GM23338 (cell line): ENCODE results near the gene UGT1A7. TPM values are rescaled to one million over a fixed set of nuclear protein-coding genes. Genes with fewer than 3 reads are reported as not detected.

Source experiments
- ATAC-seq: fragments of 200-7000 bp; cut with Tn5 transposase; 3 replicates; pipeline ENCODE4 v1.9.1; 2020
- DNase-seq: peaks from one replicate; pipeline ENCODE4 v3.0.0-alpha.2; 2015; ENCODE audit warnings: low spot score
- H2AFZ ChIP-seq: fragments of 200-600 bp; sonication (generic); 2 replicates; pipeline ENCODE4 v1.8.0; 2016; ENCODE audit warnings: antibody characterized with exemption, mild to moderate bottlenecking, moderate library complexity
- H3F3A ChIP-seq: fragments of 200-600 bp; sonication (generic); replicated peaks from 2 replicates; pipeline ENCODE4 v1.8.0; 2017; ENCODE audit warnings: antibody characterized with exemption, mixed run types, low read depth
- H3K27ac ChIP-seq: fragments of 200-600 bp; sonication (generic); 2 replicates; pipeline ENCODE4 v1.6.1; 2016; ENCODE audit warnings: low read depth
- H3K27me3 ChIP-seq: fragments of 200-600 bp; sonication (generic); 2 replicates; pipeline ENCODE4 v1.8.0; 2016; ENCODE audit warnings: mild to moderate bottlenecking, mixed run types, moderate library complexity; ENCODE audit not compliant: insufficient read depth
- H3K36me3 ChIP-seq: fragments of 200-600 bp; sonication (generic); 2 replicates; pipeline ENCODE4 v1.8.0; 2016; ENCODE audit warnings: mild to moderate bottlenecking; ENCODE audit not compliant: insufficient read depth
- H3K4me1 ChIP-seq: fragments of 200-600 bp; sonication (generic); 2 replicates; pipeline ENCODE4 v1.8.0; 2016; ENCODE audit warnings: mild to moderate bottlenecking, moderate library complexity; ENCODE audit not compliant: insufficient read depth
- H3K4me2 ChIP-seq: fragments of 200-600 bp; sonication (generic); 2 replicates; pipeline ENCODE4 v1.7.1; 2017; ENCODE audit warnings: mixed run types
- H3K4me3 ChIP-seq: fragments of 200-600 bp; sonication (generic); 2 replicates; pipeline ENCODE4 v1.6.1; 2016; ENCODE audit warnings: mixed run types
- H3K79me2 ChIP-seq: fragments of 200-600 bp; sonication (generic); replicated peaks from 2 replicates; pipeline ENCODE4 v1.8.0; 2017; ENCODE audit warnings: mild to moderate bottlenecking; ENCODE audit not compliant: insufficient read depth
- H3K9me2 ChIP-seq: fragments of 200-600 bp; sonication (generic); 2 replicates; pipeline ENCODE4 v1.8.0; 2017; ENCODE audit not compliant: insufficient read depth
- H4K20me1 ChIP-seq: fragments of 200-600 bp; sonication (generic); replicated peaks from 2 replicates; pipeline ENCODE4 v1.8.0; 2017; ENCODE audit warnings: mild to moderate bottlenecking; ENCODE audit not compliant: insufficient read depth
- H3K27ac Mint-ChIP-seq: 2 replicates; pipeline ENCODE4 v1.8.0; 2020; ENCODE audit warnings: inconsistent platforms, mild to moderate bottlenecking, moderate library complexity, mixed read lengths
- H3K27me3 Mint-ChIP-seq: 3 replicates; pipeline ENCODE4 v1.8.0; 2022; ENCODE audit warnings: low read depth, mild to moderate bottlenecking, moderate library complexity, mixed read lengths, inconsistent platforms; ENCODE audit not compliant: insufficient read depth, poor library complexity
- H3K36me3 Mint-ChIP-seq: 3 replicates; pipeline ENCODE4 v1.8.0; 2021; ENCODE audit warnings: low read depth, mild to moderate bottlenecking, inconsistent platforms, moderate library complexity, mixed read lengths
- H3K4me1 Mint-ChIP-seq: 3 replicates; pipeline ENCODE4 v1.8.0; 2020; ENCODE audit warnings: mild to moderate bottlenecking, inconsistent platforms, mixed read lengths
- H3K4me3 Mint-ChIP-seq: 3 replicates; pipeline ENCODE4 v1.8.0; 2021; ENCODE audit warnings: moderate library complexity, mild to moderate bottlenecking, inconsistent platforms, mixed read lengths
- H3K9me3 Mint-ChIP-seq: 3 replicates; pipeline ENCODE4 v1.8.0; 2020; ENCODE audit warnings: moderate library complexity, mild to moderate bottlenecking, inconsistent platforms, mixed read lengths
- EZH2 ChIP-seq: fragments of 200-600 bp; sonication (generic); IDR thresholded peaks from one replicate; pipeline ENCODE4 v1.8.0; 2017; ENCODE audit warnings: antibody characterized with exemption, mild to moderate bottlenecking, low read depth; ENCODE audit not compliant: unreplicated experiment
- EZH2phosphoT487 ChIP-seq: fragments of 200-600 bp; sonication (generic); IDR thresholded peaks from one replicate; pipeline ENCODE4 v1.8.1; 2018; ENCODE audit warnings: antibody characterized with exemption; ENCODE audit not compliant: unreplicated experiment
- JUNB ChIP-seq: IDR thresholded peaks from one replicate; pipeline ENCODE4 v1.6.1; 2016; ENCODE audit warnings: antibody characterized with exemption; ENCODE audit not compliant: unreplicated experiment
- NANOG ChIP-seq: IDR thresholded peaks from 2 replicates; pipeline ENCODE4 v1.6.1; 2016; ENCODE audit warnings: antibody characterized with exemption, borderline replicate concordance
- POLR2AphosphoS5 ChIP-seq: IDR thresholded peaks from 2 replicates; pipeline ENCODE4 v1.6.1; 2016; ENCODE audit warnings: antibody characterized with exemption, low read depth
- STAT1 ChIP-seq: IDR thresholded peaks from one replicate; pipeline ENCODE4 v1.6.1; 2016; ENCODE audit warnings: antibody characterized with exemption; ENCODE audit not compliant: unreplicated experiment
- ZNF331 ChIP-seq: fragments of 250-450 bp; sonication (Bioruptor Pico); IDR thresholded peaks from 2 replicates; pipeline ENCODE4 v1.5.0; 2020; ENCODE audit warnings: low read depth, mild to moderate bottlenecking, moderate library complexity
- polyA plus RNA-seq: library from polyadenylated mRNA; unstranded; fragments of >200 nt; fragmentation: Nextera tagmentation; extraction: Ambion mirVana; gene quantifications from 2 replicates; pipeline ENCODE4 v1.2.1, GENCODE V29; 2016
- total RNA-seq: library from RNA; depleted of rRNA; stranded (reverse); fragments of >200 nt; shearing (Covaris generic); gene quantifications from 2 replicates; pipeline ENCODE4 v1.2.3, GENCODE V29; 2014
- TF ChIP-seq, protein P1 (sequence below), 2 experiments: fragments of 200-600 bp in 1 of 2; sonication (generic) in 1 of 2; conservative IDR thresholded peaks; 2 replicates each; pipeline versions ENCODE4 v1.5.1 to v1.6.1; 2016 to 2017; ENCODE audit warnings: antibody characterized with exemption in 2 of 2, low read depth in 2 of 2, mild to moderate bottlenecking in 2 of 2, moderate library complexity in 1 of 2
- TF ChIP-seq, protein P2 (sequence below): fragments of 250-450 bp; sonication (Bioruptor Pico); IDR thresholded peaks from 2 replicates; pipeline ENCODE4 v1.5.0; 2020; ENCODE audit warnings: mild to moderate bottlenecking, moderate library complexity

UGT1A7 gene
- total and polyA plus RNA-seq, 2 experiments from 2014 or later: not detected

DNA sequence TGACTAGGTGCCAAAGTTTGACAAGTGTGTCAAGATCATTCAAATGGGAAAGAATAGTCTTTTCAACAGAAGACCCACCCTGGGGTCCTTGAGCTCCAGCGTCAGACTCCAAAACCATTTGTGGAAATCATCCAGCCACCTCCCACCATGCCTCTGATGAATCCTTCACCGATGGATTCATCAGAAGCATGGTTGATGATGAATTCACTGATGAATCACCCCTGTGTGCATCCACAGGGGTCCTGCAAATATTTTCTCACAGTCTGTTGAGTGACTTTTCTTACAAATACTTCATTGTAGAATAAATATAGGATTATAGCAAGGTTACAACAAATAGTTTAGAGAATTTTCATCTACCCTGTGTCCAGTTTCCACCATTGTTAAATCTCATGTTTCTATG is 5.7 kb upstream of the UGT1A7 start (continued):
- TF ChIP-seq EZH2 (no peak), POLR2AphosphoS5 (no peak), EZH2phosphoT487 (no peak), ZNF331 (CRISPR knock-in tag) (no peak), STAT1 (no peak)

DNA sequence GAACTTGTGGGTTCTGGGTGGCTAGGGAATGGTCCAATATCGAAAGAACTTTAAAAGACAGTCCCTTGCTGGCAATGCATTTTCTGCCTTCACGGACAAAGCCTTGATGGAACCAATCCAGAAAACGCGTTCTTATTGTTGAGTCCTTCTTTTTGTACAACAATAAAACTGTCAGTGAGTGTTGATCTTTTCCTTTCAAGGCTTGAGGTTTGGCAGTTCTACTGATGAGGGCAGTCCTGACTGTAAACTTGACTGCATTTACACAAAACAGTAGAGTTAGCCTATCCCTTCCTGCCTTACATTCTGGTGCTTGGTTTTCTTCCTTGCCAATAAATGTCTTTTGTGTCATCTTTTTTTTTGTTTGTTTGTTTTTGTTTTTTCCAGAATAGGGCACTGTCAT is 2.5 kb upstream of the UGT1A7 start:
- DNase-seq (no peak), ATAC-seq (no peak)
- no peak overlapping the region for H3K4me3 Mint-ChIP-seq
- no peaks in the 10 kb centered on the region for H3K79me2 ChIP-seq
- H3K27me3 Mint-ChIP-seq: peaks cover 4% of the 10 kb centered on the region
- no peak overlapping the region for H3K27ac ChIP-seq
- H3K4me2 ChIP-seq: no peak overlapping the region
- H3K27me3 ChIP-seq: no peaks in the 10 kb centered on the region
- no peak for TF ChIP-seq NANOG
- H3K27ac Mint-ChIP-seq: no peak overlapping the region
- no peaks in the 10 kb centered on the region; the same call in 1 of the 2 replicates for H3K4me1 ChIP-seq
- no peak overlapping the region for H2AFZ ChIP-seq
- no peaks in the 10 kb centered on the region; the same call in 2 of the 3 replicates for H3K9me3 Mint-ChIP-seq
- H3K36me3 Mint-ChIP-seq: no peaks in the 10 kb centered on the region
- no peaks in the 10 kb centered on the region for H3F3A ChIP-seq
- H3K9me2 ChIP-seq: no peaks in the 10 kb centered on the region
- H3K36me3 ChIP-seq: no peaks in the 10 kb centered on the region
- peaks cover 6% of the 10 kb centered on the region; the same call in 2 of the 3 replicates for H3K4me1 Mint-ChIP-seq
- no peaks in the 10 kb centered on the region for H4K20me1 ChIP-seq
- no peak overlapping the region for H3K4me3 ChIP-seq

DNA sequence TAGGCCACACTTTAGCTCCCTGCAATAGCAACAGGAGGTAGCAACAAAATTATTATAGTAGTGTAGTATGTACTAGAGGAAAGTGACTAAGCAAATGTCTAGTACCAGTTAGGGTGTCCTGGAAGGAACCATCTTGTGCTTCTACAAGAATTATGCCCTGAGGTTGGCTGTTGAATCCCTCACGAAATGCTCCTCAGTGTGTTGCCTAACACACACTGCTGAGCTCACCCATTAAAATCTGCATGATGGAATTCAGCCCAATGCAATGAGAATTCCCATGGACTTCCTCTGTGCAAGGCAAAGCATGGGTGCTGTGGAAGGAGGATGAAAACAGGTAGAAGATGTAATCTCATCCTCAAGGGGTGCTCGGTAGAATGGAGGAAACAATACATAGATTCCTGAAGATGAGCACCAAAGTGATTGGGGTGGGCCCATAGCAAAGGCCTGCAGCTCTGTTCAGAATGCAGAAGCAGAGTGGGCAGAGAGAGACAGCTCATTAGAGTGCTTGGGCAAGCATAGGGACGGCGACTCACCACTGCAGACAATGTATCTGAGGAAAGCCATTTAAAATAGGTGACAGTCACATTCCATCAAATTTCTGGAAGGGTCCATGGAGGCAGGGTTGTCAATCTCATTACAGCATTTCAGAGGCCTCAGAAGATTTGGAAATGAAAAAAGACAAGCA is 1.2 kb upstream of the UGT1A7 start:
- no peaks in the 10 kb centered on the region for H3K4me1 ChIP-seq
- no peak overlapping the region for H3K27ac ChIP-seq
- H3K36me3 ChIP-seq: no peaks in the 10 kb centered on the region
- Mint-ChIP-seq H3K27me3 (peaks cover 4% of the 10 kb centered on the region), H3K27ac (no peak overlapping the region), H3K9me3 (no peaks in the 10 kb centered on the region; the same call in 2 of the 3 replicates), H3K4me1 (no peaks in the 10 kb centered on the region), H3K4me3 (no peak overlapping the region), H3K36me3 (no peaks in the 10 kb centered on the region)
- DNase-seq (no peak), ATAC-seq (no peak)
- no peaks in the 10 kb centered on the region for H3K9me2 ChIP-seq
- H3K79me2 ChIP-seq: no peaks in the 10 kb centered on the region
- no peak overlapping the region for H2AFZ ChIP-seq
- no peaks in the 10 kb centered on the region for H4K20me1 ChIP-seq
- H3F3A ChIP-seq: no peaks in the 10 kb centered on the region
- H3K4me2 ChIP-seq: no peak overlapping the region
- no peaks in the 10 kb centered on the region for H3K27me3 ChIP-seq
- no peak overlapping the region for H3K4me3 ChIP-seq
- TF ChIP-seq, protein P1, sequence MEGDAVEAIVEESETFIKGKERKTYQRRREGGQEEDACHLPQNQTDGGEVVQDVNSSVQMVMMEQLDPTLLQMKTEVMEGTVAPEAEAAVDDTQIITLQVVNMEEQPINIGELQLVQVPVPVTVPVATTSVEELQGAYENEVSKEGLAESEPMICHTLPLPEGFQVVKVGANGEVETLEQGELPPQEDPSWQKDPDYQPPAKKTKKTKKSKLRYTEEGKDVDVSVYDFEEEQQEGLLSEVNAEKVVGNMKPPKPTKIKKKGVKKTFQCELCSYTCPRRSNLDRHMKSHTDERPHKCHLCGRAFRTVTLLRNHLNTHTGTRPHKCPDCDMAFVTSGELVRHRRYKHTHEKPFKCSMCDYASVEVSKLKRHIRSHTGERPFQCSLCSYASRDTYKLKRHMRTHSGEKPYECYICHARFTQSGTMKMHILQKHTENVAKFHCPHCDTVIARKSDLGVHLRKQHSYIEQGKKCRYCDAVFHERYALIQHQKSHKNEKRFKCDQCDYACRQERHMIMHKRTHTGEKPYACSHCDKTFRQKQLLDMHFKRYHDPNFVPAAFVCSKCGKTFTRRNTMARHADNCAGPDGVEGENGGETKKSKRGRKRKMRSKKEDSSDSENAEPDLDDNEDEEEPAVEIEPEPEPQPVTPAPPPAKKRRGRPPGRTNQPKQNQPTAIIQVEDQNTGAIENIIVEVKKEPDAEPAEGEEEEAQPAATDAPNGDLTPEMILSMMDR (conservative IDR thresholded peaks at IDR 0.05; ENCODE audit: low read depth in 2 of 2): no peak
- TF ChIP-seq JUNB (no peak), POLR2AphosphoS5 (no peak), NANOG (no peak), EZH2 (no peak)
- TF ChIP-seq, protein P2, sequence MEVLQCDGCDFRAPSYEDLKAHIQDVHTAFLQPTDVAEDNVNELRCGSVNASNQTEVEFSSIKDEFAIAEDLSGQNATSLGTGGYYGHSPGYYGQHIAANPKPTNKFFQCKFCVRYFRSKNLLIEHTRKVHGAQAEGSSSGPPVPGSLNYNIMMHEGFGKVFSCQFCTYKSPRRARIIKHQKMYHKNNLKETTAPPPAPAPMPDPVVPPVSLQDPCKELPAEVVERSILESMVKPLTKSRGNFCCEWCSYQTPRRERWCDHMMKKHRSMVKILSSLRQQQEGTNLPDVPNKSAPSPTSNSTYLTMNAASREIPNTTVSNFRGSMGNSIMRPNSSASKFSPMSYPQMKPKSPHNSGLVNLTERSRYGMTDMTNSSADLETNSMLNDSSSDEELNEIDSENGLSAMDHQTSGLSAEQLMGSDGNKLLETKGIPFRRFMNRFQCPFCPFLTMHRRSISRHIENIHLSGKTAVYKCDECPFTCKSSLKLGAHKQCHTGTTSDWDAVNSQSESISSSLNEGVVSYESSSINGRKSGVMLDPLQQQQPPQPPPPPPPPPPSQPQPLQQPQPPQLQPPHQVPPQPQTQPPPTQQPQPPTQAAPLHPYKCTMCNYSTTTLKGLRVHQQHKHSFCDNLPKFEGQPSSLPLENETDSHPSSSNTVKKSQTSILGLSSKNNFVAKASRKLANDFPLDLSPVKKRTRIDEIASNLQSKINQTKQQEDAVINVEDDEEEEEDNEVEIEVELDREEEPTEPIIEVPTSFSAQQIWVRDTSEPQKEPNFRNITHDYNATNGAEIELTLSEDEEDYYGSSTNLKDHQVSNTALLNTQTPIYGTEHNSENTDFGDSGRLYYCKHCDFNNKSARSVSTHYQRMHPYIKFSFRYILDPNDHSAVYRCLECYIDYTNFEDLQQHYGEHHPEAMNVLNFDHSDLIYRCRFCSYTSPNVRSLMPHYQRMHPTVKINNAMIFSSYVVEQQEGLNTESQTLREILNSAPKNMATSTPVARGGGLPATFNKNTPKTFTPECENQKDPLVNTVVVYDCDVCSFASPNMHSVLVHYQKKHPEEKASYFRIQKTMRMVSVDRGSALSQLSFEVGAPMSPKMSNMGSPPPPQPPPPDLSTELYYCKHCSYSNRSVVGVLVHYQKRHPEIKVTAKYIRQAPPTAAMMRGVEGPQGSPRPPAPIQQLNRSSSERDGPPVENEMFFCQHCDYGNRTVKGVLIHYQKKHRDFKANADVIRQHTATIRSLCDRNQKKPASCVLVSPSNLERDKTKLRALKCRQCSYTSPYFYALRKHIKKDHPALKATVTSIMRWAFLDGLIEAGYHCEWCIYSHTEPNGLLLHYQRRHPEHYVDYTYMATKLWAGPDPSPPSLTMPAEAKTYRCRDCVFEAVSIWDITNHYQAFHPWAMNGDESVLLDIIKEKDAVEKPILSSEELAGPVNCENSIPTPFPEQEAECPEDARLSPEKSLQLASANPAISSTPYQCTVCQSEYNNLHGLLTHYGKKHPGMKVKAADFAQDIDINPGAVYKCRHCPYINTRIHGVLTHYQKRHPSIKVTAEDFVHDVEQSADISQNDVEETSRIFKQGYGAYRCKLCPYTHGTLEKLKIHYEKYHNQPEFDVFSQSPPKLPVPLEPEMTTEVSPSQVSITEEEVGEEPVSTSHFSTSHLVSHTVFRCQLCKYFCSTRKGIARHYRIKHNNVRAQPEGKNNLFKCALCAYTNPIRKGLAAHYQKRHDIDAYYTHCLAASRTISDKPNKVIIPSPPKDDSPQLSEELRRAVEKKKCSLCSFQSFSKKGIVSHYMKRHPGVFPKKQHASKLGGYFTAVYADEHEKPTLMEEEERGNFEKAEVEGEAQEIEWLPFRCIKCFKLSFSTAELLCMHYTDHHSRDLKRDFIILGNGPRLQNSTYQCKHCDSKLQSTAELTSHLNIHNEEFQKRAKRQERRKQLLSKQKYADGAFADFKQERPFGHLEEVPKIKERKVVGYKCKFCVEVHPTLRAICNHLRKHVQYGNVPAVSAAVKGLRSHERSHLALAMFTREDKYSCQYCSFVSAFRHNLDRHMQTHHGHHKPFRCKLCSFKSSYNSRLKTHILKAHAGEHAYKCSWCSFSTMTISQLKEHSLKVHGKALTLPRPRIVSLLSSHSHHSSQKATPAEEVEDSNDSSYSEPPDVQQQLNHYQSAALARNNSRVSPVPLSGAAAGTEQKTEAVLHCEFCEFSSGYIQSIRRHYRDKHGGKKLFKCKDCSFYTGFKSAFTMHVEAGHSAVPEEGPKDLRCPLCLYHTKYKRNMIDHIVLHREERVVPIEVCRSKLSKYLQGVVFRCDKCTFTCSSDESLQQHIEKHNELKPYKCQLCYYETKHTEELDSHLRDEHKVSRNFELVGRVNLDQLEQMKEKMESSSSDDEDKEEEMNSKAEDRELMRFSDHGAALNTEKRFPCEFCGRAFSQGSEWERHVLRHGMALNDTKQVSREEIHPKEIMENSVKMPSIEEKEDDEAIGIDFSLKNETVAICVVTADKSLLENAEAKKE (CRISPR knock-in tag): no peak
